Measurements from ENCODE around the gene NBAS. TPM values are rescaled to one million over a fixed set of nuclear protein-coding genes. Genes with fewer than 3 reads are reported as not detected.
A peak's percentile ranks its signal among the peaks of the same experiment; 100 is the strongest.

NBAS gene
- total and polyA plus RNA-seq, 2 of the 13 experiments (the other 11 are each of a cell fraction or from before 2014, with no cell fraction given), result 33.6 to 58.7 TPM

DNA sequence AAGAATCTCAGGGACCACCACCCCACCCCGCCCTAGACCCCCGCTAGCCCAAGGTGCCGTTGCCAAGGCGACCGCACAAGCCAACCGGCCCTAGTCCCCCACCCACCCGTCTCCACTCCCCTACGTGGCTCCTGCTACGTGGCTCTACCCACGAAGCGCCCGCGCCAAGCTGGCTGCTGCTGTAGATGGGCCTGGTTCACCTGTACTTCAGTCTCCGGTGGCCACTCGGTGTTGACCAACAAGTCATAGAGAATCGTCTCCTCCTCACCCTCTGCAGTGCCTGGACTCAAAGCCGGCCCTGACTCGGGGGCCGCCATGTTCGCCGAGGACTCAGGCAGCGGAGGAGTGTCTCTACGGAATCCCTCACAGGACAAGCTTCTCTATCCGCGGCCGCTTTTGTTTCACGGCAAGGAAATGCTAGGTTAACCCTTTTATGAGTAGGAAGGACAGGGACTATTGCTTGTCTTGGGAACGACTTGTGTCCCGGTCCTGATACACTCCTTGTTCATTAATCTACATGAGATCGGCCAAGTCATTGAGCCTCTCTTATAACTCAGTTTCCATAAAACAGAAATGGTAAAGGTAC is at the start of gene NBAS (continued):
- TF ChIP-seq ZNF484 (CRISPR knock-in tag; IDR thresholded peaks at IDR 0.05; ENCODE audit: borderline replicate concordance, low read depth) (no peak), NFKBIZ (CRISPR knock-in tag; IDR thresholded peaks at IDR 0.05) (peak; percentile 75; the same call in 1 of the 2 replicates), ZBTB7B (CRISPR knock-in tag; IDR thresholded peaks at IDR 0.05) (0 out of 2 replicates have a peak, but pooled peaks have one; percentile 15), SNAPC2 (CRISPR knock-in tag; IDR thresholded peaks at IDR 0.05) (peak; percentile 94), SNRNP70 (IDR thresholded peaks at IDR 0.05; ENCODE audit: low read depth, low read length) (no peak), ZNF737 (CRISPR knock-in tag; IDR thresholded peaks at IDR 0.05; ENCODE audit: borderline replicate concordance) (no peak), ZNF101 (CRISPR knock-in tag; IDR thresholded peaks at IDR 0.05; ENCODE audit: borderline replicate concordance, low read depth) (no peak), ZNF329 (CRISPR knock-in tag; IDR thresholded peaks at IDR 0.05; ENCODE audit: low read depth) (no peak), RNF219 (CRISPR knock-in tag; IDR thresholded peaks at IDR 0.05) (no peak), CC2D1A (CRISPR knock-in tag; IDR thresholded peaks at IDR 0.05) (no peak), ZSCAN20 (CRISPR knock-in tag; IDR thresholded peaks at IDR 0.05; ENCODE audit: borderline replicate concordance) (no peak), CAMTA2 (CRISPR knock-in tag; IDR thresholded peaks at IDR 0.05; ENCODE audit: borderline replicate concordance) (no peak), MIXL1 (CRISPR knock-in tag; IDR thresholded peaks at IDR 0.05) (peak; percentile 64; the same call in 1 of the 2 replicates), PHB2 (IDR thresholded peaks at IDR 0.05; ENCODE audit: partially characterized antibody) (no peak), GLI4 (CRISPR knock-in tag; IDR thresholded peaks at IDR 0.05; ENCODE audit: borderline replicate concordance) (0 out of 2 replicates have a peak, but pooled peaks have one; percentile 30), ARNT2 (CRISPR knock-in tag; IDR thresholded peaks at IDR 0.05; ENCODE audit: low read depth) (no peak), ZNF644 (CRISPR knock-in tag; IDR thresholded peaks at IDR 0.05; ENCODE audit: low read depth) (peak; percentile 76)
- TF ChIP-seq, protein P1, sequence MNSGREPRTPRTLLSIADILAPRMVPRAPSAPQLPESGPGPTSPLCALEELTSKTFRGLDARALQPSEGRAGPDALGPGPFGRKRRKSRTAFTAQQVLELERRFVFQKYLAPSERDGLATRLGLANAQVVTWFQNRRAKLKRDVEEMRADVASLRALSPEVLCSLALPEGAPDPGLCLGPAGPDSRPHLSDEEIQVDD (CRISPR knock-in tag; IDR thresholded peaks at IDR 0.05; ENCODE audit: borderline replicate concordance), result no peak
- TF ChIP-seq, protein P2, sequence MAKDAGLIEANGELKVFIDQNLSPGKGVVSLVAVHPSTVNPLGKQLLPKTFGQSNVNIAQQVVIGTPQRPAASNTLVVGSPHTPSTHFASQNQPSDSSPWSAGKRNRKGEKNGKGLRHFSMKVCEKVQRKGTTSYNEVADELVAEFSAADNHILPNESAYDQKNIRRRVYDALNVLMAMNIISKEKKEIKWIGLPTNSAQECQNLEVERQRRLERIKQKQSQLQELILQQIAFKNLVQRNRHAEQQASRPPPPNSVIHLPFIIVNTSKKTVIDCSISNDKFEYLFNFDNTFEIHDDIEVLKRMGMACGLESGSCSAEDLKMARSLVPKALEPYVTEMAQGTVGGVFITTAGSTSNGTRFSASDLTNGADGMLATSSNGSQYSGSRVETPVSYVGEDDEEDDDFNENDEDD (CRISPR knock-in tag; IDR thresholded peaks at IDR 0.05; ENCODE audit: borderline replicate concordance), result no peak; the same call in 1 of the 2 replicates
- TF ChIP-seq, protein P3, sequence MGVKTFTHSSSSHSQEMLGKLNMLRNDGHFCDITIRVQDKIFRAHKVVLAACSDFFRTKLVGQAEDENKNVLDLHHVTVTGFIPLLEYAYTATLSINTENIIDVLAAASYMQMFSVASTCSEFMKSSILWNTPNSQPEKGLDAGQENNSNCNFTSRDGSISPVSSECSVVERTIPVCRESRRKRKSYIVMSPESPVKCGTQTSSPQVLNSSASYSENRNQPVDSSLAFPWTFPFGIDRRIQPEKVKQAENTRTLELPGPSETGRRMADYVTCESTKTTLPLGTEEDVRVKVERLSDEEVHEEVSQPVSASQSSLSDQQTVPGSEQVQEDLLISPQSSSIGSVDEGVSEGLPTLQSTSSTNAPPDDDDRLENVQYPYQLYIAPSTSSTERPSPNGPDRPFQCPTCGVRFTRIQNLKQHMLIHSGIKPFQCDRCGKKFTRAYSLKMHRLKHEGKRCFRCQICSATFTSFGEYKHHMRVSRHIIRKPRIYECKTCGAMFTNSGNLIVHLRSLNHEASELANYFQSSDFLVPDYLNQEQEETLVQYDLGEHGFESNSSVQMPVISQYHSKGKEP (CRISPR knock-in tag; IDR thresholded peaks at IDR 0.05), result 0 out of 2 replicates have a peak, but pooled peaks have one; percentile 38
- TF ChIP-seq, protein P4, sequence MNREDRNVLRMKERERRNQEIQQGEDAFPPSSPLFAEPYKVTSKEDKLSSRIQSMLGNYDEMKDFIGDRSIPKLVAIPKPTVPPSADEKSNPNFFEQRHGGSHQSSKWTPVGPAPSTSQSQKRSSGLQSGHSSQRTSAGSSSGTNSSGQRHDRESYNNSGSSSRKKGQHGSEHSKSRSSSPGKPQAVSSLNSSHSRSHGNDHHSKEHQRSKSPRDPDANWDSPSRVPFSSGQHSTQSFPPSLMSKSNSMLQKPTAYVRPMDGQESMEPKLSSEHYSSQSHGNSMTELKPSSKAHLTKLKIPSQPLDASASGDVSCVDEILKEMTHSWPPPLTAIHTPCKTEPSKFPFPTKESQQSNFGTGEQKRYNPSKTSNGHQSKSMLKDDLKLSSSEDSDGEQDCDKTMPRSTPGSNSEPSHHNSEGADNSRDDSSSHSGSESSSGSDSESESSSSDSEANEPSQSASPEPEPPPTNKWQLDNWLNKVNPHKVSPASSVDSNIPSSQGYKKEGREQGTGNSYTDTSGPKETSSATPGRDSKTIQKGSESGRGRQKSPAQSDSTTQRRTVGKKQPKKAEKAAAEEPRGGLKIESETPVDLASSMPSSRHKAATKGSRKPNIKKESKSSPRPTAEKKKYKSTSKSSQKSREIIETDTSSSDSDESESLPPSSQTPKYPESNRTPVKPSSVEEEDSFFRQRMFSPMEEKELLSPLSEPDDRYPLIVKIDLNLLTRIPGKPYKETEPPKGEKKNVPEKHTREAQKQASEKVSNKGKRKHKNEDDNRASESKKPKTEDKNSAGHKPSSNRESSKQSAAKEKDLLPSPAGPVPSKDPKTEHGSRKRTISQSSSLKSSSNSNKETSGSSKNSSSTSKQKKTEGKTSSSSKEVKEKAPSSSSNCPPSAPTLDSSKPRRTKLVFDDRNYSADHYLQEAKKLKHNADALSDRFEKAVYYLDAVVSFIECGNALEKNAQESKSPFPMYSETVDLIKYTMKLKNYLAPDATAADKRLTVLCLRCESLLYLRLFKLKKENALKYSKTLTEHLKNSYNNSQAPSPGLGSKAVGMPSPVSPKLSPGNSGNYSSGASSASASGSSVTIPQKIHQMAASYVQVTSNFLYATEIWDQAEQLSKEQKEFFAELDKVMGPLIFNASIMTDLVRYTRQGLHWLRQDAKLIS (CRISPR knock-in tag; IDR thresholded peaks at IDR 0.05), result no peak; the same call in 1 of the 2 replicates

Measured in HepG2 (cell line).